ENCODE measurements around the gene PRKCA. TPM values are rescaled to one million over a fixed set of nuclear protein-coding genes. Genes with fewer than 3 reads are reported as not detected.
"Not testable (repeated sequence)": the region's sequence is repeated elsewhere in the genome, so short reads cannot be mapped to it uniquely, and the experiment has no call there.

PRKCA gene
- total RNA-seq, 3 donors from 2014 or later = 5.1 to 10.5 (median 6.6) TPM

- no peak for TF ChIP-seq POLR2AphosphoS5 (IDR thresholded peaks at IDR 0.05)
- TF ChIP-seq CTCF (IDR thresholded peaks at IDR 0.05) = no peak
- TF ChIP-seq POLR2A (IDR thresholded peaks at IDR 0.05) = no peak
- H3K4me1 ChIP-seq = no peaks in the 10 kb centered on the region
- H3K9me3 ChIP-seq = no peaks in the 10 kb centered on the region
- H3K4me3 ChIP-seq = no peak overlapping the region
- H3K27me3 ChIP-seq = no peaks in the 10 kb centered on the region
- intact Hi-C loops (cut with DNase I; ENCODE audit: low total_unique reads) = no loop called here
- no peak for DNase-seq (ENCODE audit: low spot score in 2 of 2)
- no peaks in the 10 kb centered on the region for H3K36me3 ChIP-seq
- no peak overlapping the region for H3K27ac ChIP-seq
Observed at GRCh38 chr17:66612993-66613392, 310.6 kb downstream of the PRKCA start.

DNA sequence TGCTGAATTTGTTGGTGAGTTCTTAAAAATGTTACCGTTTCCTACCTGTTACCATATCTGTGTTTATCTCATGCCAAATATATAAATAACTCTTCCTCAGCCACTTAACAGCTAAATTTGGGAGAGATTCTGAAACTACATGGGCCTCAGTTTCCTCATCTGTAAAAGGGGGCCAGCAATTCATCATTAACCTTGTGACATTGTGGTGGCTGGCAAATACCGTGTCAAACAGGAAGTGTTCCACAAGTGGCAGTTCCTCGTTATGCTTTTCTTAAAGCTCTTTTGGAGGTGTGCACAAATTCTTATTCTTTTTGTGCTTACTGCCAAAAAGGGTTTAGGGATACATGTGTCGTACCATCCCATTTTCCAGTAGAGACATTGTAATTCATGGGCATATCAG is 312.1 kb downstream of the PRKCA start:
- H3K4me1 ChIP-seq = no peaks in the 10 kb centered on the region
- H3K27ac ChIP-seq = no peak overlapping the region
- no peaks in the 10 kb centered on the region for H3K27me3 ChIP-seq
- DNase-seq (ENCODE audit: low spot score in 2 of 2) = no peak
- intact Hi-C loops (cut with DNase I; ENCODE audit: low total_unique reads) = no loop called here
- H3K9me3 ChIP-seq = no peaks in the 10 kb centered on the region
- H3K36me3 ChIP-seq = no peaks in the 10 kb centered on the region
- no peak overlapping the region for H3K4me3 ChIP-seq
- TF ChIP-seq POLR2AphosphoS5 (IDR thresholded peaks at IDR 0.05) = no peak
- TF ChIP-seq CTCF (IDR thresholded peaks at IDR 0.05) = no peak
- no peak for TF ChIP-seq POLR2A (IDR thresholded peaks at IDR 0.05)

- Histone ChIP-seq H3K36me3 (no peaks in the 10 kb centered on the region), H3K4me1 (no peaks in the 10 kb centered on the region), H3K27ac (no peak overlapping the region), H3K9me3 (no peaks in the 10 kb centered on the region), H3K27me3 (no peaks in the 10 kb centered on the region), H3K4me3 (no peak overlapping the region)
- intact Hi-C loops (cut with DNase I; ENCODE audit: low total_unique reads) = no loop called here
- no peak for DNase-seq (ENCODE audit: low spot score in 2 of 2)
- TF ChIP-seq CTCF (IDR thresholded peaks at IDR 0.05) (no peak), POLR2A (IDR thresholded peaks at IDR 0.05) (no peak), POLR2AphosphoS5 (IDR thresholded peaks at IDR 0.05) (no peak)
Observed at GRCh38 chr17:66619206-66619605, 316.8 kb downstream of the PRKCA start.

- H3K27me3 ChIP-seq = no peaks in the 10 kb centered on the region
- no peaks in the 10 kb centered on the region for H3K4me1 ChIP-seq
- H3K4me3 ChIP-seq = no peak overlapping the region
- no peaks in the 10 kb centered on the region for H3K36me3 ChIP-seq
- intact Hi-C loops (cut with DNase I; ENCODE audit: low total_unique reads) = no loop called here
- no peaks in the 10 kb centered on the region for H3K9me3 ChIP-seq
- no peak for DNase-seq (ENCODE audit: low spot score in 2 of 2)
- TF ChIP-seq POLR2AphosphoS5 (IDR thresholded peaks at IDR 0.05) (no peak), CTCF (IDR thresholded peaks at IDR 0.05) (no peak), POLR2A (IDR thresholded peaks at IDR 0.05) (no peak)
- H3K27ac ChIP-seq = no peak overlapping the region
Observed at GRCh38 chr17:66620528-66620927, 318.1 kb downstream of the PRKCA start.

DNA sequence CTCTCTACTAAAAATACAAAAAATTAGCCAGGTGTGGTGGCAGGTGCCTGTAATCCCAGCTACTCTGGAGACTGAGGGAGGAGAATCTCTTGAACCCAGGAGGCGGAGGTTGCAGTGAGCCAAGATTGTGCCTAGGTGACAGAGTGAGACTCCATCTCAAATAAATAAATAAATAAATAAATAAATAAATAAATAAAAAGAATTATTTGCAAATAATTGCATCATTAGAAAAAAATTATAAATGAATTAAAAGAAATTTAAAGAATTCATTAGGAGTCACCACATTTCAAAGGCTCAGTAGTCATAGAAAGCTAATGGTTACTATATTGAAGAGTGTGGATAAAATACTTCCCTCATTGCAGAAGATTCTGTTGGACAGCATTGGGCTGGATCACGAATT is 322.2 kb downstream of the PRKCA start:
- H3K4me1 ChIP-seq; DNase-seq (ENCODE audit: low spot score in 2 of 2); H3K27me3 ChIP-seq; H3K27ac ChIP-seq; H3K36me3 ChIP-seq; H3K4me3 ChIP-seq; intact Hi-C loops (cut with DNase I; ENCODE audit: low total_unique reads); H3K9me3 ChIP-seq: not testable (repeated sequence)

GRCh38 chr17:66625311-66625767 is 322.9 kb downstream of the PRKCA start:
- DNase-seq (ENCODE audit: low spot score in 2 of 2) = no peak
- Histone ChIP-seq H3K27ac (no peak overlapping the region), H3K36me3 (no peaks in the 10 kb centered on the region), H3K4me3 (no peak overlapping the region), H3K4me1 (no peaks in the 10 kb centered on the region), H3K27me3 (no peaks in the 10 kb centered on the region), H3K9me3 (no peaks in the 10 kb centered on the region)
- intact Hi-C loops (cut with DNase I; ENCODE audit: low total_unique reads) = no loop called here
- no peak for TF ChIP-seq POLR2AphosphoS5 (IDR thresholded peaks at IDR 0.05)
- TF ChIP-seq CTCF (IDR thresholded peaks at IDR 0.05) = peak in 2 of 3 donors; percentile 26 to 44
